ENCODE data around the gene FAM131C.

DNA sequence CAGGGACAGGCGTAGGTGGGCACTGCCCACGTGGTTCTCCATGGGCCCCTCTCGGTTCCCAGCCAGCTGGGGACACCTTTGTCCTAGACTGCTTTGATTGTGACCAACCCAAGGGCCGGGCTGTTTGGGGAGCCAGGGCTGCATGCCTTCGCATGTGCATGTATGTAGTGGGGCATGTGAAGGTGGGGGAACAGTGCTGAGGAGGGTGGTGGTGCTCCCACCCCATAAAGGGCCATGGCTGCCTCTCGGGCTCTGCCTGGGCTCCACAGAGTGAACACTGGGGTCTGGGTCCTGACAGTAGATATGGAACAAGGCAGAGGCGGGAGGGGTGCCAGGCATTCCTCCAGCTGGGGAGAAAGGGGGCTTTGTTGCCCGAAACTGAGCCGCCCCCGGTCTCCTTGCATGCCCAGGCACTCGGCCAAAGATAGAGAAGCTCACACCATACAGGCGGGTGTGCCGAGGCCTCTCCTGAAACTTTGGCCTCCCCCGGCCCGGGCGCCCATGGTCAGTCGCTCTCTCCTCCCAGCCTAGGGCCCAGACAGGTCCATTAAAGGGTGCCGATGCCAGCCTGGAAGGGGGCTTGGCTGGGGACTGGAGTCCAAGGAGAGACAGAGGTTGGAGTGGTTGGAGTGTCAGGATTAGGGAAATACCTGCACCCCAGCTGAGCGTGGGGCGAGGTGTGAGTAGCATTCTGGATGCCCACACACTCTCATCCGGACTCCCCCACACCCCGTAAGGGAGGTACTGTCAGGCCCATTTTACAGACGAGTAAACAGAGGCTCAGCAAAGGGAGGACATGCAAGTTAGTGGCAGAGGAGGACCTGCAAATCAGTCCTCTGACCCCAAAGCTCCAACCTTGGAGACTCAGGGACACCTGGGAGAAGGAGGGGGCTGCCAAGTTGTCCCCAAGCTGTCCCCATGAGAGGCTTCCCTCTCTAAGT lies 41.3 kb upstream of the FAM131C start:
- TF ChIP-seq, protein P1, sequence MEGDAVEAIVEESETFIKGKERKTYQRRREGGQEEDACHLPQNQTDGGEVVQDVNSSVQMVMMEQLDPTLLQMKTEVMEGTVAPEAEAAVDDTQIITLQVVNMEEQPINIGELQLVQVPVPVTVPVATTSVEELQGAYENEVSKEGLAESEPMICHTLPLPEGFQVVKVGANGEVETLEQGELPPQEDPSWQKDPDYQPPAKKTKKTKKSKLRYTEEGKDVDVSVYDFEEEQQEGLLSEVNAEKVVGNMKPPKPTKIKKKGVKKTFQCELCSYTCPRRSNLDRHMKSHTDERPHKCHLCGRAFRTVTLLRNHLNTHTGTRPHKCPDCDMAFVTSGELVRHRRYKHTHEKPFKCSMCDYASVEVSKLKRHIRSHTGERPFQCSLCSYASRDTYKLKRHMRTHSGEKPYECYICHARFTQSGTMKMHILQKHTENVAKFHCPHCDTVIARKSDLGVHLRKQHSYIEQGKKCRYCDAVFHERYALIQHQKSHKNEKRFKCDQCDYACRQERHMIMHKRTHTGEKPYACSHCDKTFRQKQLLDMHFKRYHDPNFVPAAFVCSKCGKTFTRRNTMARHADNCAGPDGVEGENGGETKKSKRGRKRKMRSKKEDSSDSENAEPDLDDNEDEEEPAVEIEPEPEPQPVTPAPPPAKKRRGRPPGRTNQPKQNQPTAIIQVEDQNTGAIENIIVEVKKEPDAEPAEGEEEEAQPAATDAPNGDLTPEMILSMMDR (IDR thresholded peaks at IDR 0.05; ENCODE audit: low read depth, low read length), result no peak
- TF ChIP-seq EZH2phosphoT487 (IDR thresholded peaks at IDR 0.05; ENCODE audit: low read depth), result no peak

Data from OCI-LY3 (cell line).